DOHH2 (cell line): ENCODE measurements around the gene EIF4EBP3.

Source experiments
- H3F3A ChIP-seq: fragments of 200-600 bp; sonication (generic), shearing (Covaris generic); 2 replicates; pipeline ENCODE4 v1.6.0; 2016; ENCODE audit warnings: antibody characterized with exemption, mild to moderate bottlenecking; ENCODE audit not compliant: control insufficient read depth, insufficient read depth
- H3K27ac ChIP-seq: fragments of 200-600 bp; sonication (generic); 2 replicates; pipeline ENCODE4 v1.5.1; 2014; ENCODE audit warnings: low read depth, mild to moderate bottlenecking, low read length, moderate library complexity
- H3K27me3 ChIP-seq: fragments of 200-600 bp; sonication (generic); 2 replicates; pipeline ENCODE4 v1.6.1; 2014; ENCODE audit warnings: mild to moderate bottlenecking, low read length, mixed read lengths; ENCODE audit not compliant: control insufficient read depth
- H3K36me3 ChIP-seq: fragments of 200-600 bp; sonication (generic); 2 replicates; pipeline ENCODE4 v1.6.1; 2014; ENCODE audit warnings: mild to moderate bottlenecking, low read length, moderate library complexity, mixed read lengths; ENCODE audit not compliant: control insufficient read depth
- H3K4me1 ChIP-seq: fragments of 200-600 bp; sonication (generic); 2 replicates; pipeline ENCODE4 v1.6.1; 2014; ENCODE audit warnings: mild to moderate bottlenecking, low read length, mixed read lengths; ENCODE audit not compliant: control insufficient read depth
- H3K4me2 ChIP-seq: fragments of 200-600 bp; sonication (generic); 2 replicates; pipeline ENCODE4 v1.6.0; 2014; ENCODE audit warnings: mild to moderate bottlenecking, low read length, moderate library complexity
- H3K4me3 ChIP-seq: fragments of 200-600 bp; sonication (generic); 2 replicates; pipeline ENCODE4 v1.5.1; 2014; ENCODE audit warnings: mild to moderate bottlenecking, low read length, mixed read lengths
- H3K79me2 ChIP-seq: fragments of 200-600 bp; sonication (generic); 2 replicates; pipeline ENCODE4 v1.6.1; 2014; ENCODE audit warnings: mild to moderate bottlenecking, low read length, mixed read lengths; ENCODE audit not compliant: control insufficient read depth
- H3K9me2 ChIP-seq: fragments of 200-600 bp; sonication (generic); replicated peaks from 2 replicates; pipeline ENCODE4 v1.6.1; 2014; ENCODE audit warnings: mild to moderate bottlenecking, low read length, mixed read lengths; ENCODE audit not compliant: control insufficient read depth
- H3K9me3 ChIP-seq: fragments of 200-600 bp; sonication (generic); 2 replicates; pipeline ENCODE4 v1.6.1; 2014; ENCODE audit warnings: antibody characterized with exemption, low read length, mixed read lengths; ENCODE audit not compliant: control insufficient read depth, insufficient read depth
- H4K20me1 ChIP-seq: fragments of 200-600 bp; sonication (generic); 2 replicates; pipeline ENCODE4 v1.6.0; 2014; ENCODE audit warnings: low read depth, mild to moderate bottlenecking, antibody characterized with exemption, low read length, moderate library complexity; ENCODE audit not compliant: control insufficient read depth, insufficient read depth
- CTCF ChIP-seq: fragments of 200-600 bp; sonication (generic); IDR thresholded peaks from one replicate; pipeline ENCODE4 v1.5.1; 2014; ENCODE audit warnings: antibody characterized with exemption, mild to moderate bottlenecking, low read depth, low read length; ENCODE audit not compliant: poor library complexity, severe bottlenecking
- EZH2phosphoT487 ChIP-seq: fragments of 200-600 bp; sonication (generic); IDR thresholded peaks from 2 replicates; pipeline ENCODE4 v1.6.1; 2017; ENCODE audit warnings: borderline replicate concordance, mild to moderate bottlenecking, antibody characterized with exemption, low read length, moderate library complexity, mixed read lengths

Gene EIF4EBP3

GRCh38 chr5:140570488-140570887 lies 23.0 kb downstream of the EIF4EBP3 start:
- Histone ChIP-seq H3K27ac (no peak overlapping the region), H3K9me3 (no peaks in the 10 kb centered on the region), H3K36me3 (peaks cover 36% of the 10 kb centered on the region), H3K9me2 (no peaks in the 10 kb centered on the region), H3K4me1 (peaks cover 11% of the 10 kb centered on the region), H3K4me2 (no peak overlapping the region), H3K27me3 (no peaks in the 10 kb centered on the region), H3K79me2 (peaks cover 16% of the 10 kb centered on the region), H3F3A (no peaks in the 10 kb centered on the region), H4K20me1 (no peaks in the 10 kb centered on the region), H3K4me3 (no peak overlapping the region)
- TF ChIP-seq EZH2phosphoT487 = no peak
- no peak for TF ChIP-seq CTCF

GRCh38 chr5:140571105-140571504 lies 23.6 kb downstream of the EIF4EBP3 start:
- TF ChIP-seq EZH2phosphoT487 = no peak
- no peak for TF ChIP-seq CTCF

GRCh38 chr5:140573683-140574082 lies 26.2 kb downstream of the EIF4EBP3 start:
- H3K27ac ChIP-seq = no peak overlapping the region
- H3K36me3 ChIP-seq = peaks cover 5% of the 10 kb centered on the region
- H3K4me1 ChIP-seq = 0 out of 2 replicates have a peak, but pooled peaks cover 2% of the 10 kb centered on the region
- H3K4me2 ChIP-seq = no peak overlapping the region
- no peaks in the 10 kb centered on the region for H3K9me3 ChIP-seq
- no peaks in the 10 kb centered on the region for H3F3A ChIP-seq
- H3K79me2 ChIP-seq = no peaks in the 10 kb centered on the region
- H3K4me3 ChIP-seq = no peak overlapping the region
- TF ChIP-seq CTCF (no peak), EZH2phosphoT487 (no peak)
- H4K20me1 ChIP-seq = no peaks in the 10 kb centered on the region
- H3K9me2 ChIP-seq = no peaks in the 10 kb centered on the region
- H3K27me3 ChIP-seq = no peaks in the 10 kb centered on the region

More at GRCh38 chr5:140571105-140571504, 23.6 kb downstream of the EIF4EBP3 start:
- H3F3A ChIP-seq = no peaks in the 10 kb centered on the region
- peaks cover 30% of the 10 kb centered on the region for H3K36me3 ChIP-seq
- no peaks in the 10 kb centered on the region for H3K9me2 ChIP-seq
- peaks cover 10% of the 10 kb centered on the region for H3K79me2 ChIP-seq
- no peak overlapping the region for H3K27ac ChIP-seq
- H4K20me1 ChIP-seq = no peaks in the 10 kb centered on the region
- no peak overlapping the region for H3K4me2 ChIP-seq
- no peaks in the 10 kb centered on the region for H3K9me3 ChIP-seq
- H3K27me3 ChIP-seq = no peaks in the 10 kb centered on the region
- peaks cover 5% of the 10 kb centered on the region for H3K4me1 ChIP-seq
- no peak overlapping the region for H3K4me3 ChIP-seq

GRCh38 chr5:140574165-140574564 lies 26.7 kb downstream of the EIF4EBP3 start:
- H3K9me3 ChIP-seq = no peaks in the 10 kb centered on the region
- H3K36me3 ChIP-seq = peaks cover 4% of the 10 kb centered on the region
- TF ChIP-seq EZH2phosphoT487 (no peak), CTCF (no peak)
- no peaks in the 10 kb centered on the region for H4K20me1 ChIP-seq
- no peaks in the 10 kb centered on the region for H3K9me2 ChIP-seq
- no peaks in the 10 kb centered on the region for H3K27me3 ChIP-seq
- no peak overlapping the region for H3K27ac ChIP-seq
- H3K4me1 ChIP-seq = 0 out of 2 replicates have a peak, but pooled peaks cover 2% of the 10 kb centered on the region
- no peaks in the 10 kb centered on the region for H3F3A ChIP-seq
- no peak overlapping the region for H3K4me3 ChIP-seq
- no peaks in the 10 kb centered on the region for H3K79me2 ChIP-seq
- H3K4me2 ChIP-seq = no peak overlapping the region
